ENCODE data around the gene TECPR2.
"Not testable (repeated sequence)": the region's sequence is repeated elsewhere in the genome, so short reads cannot be mapped to it uniquely, and the experiment has no call there.

TECPR2 gene

DNA sequence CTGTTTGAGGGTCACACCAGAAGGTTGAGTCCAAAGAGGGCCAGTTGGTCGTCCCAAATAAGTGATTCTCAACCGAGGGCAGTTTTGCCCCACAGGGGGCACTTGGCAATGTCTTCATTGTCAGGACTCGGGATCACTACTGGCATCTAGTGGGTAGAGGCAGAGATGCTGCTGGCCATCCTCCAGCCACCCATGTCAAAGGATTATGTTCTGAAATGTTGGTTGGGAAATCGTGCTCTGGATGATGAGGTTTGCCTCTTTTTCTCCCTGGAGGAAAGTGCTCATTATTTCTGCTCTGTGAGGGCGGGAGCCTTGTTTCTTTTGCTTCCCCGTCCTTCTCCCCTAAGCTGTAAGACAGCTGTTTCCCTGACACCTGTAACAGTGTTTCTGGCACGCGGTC, 39.6 kb upstream of the TECPR2 start:
- TF ChIP-seq, protein P1, sequence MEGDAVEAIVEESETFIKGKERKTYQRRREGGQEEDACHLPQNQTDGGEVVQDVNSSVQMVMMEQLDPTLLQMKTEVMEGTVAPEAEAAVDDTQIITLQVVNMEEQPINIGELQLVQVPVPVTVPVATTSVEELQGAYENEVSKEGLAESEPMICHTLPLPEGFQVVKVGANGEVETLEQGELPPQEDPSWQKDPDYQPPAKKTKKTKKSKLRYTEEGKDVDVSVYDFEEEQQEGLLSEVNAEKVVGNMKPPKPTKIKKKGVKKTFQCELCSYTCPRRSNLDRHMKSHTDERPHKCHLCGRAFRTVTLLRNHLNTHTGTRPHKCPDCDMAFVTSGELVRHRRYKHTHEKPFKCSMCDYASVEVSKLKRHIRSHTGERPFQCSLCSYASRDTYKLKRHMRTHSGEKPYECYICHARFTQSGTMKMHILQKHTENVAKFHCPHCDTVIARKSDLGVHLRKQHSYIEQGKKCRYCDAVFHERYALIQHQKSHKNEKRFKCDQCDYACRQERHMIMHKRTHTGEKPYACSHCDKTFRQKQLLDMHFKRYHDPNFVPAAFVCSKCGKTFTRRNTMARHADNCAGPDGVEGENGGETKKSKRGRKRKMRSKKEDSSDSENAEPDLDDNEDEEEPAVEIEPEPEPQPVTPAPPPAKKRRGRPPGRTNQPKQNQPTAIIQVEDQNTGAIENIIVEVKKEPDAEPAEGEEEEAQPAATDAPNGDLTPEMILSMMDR (IDR thresholded peaks at IDR 0.05; ENCODE audit: low read depth, low read length) = peak; percentile 73
- in situ Hi-C loops (cut with HindIII; ENCODE audit: low sequenced_read_pairs) = no loop called here
- peak; percentile 69 for DNase-seq (ENCODE audit: low read depth, low spot score)
- no peak overlapping the region for H3K4me3 ChIP-seq (ENCODE audit: low read depth, low read length)

DNA sequence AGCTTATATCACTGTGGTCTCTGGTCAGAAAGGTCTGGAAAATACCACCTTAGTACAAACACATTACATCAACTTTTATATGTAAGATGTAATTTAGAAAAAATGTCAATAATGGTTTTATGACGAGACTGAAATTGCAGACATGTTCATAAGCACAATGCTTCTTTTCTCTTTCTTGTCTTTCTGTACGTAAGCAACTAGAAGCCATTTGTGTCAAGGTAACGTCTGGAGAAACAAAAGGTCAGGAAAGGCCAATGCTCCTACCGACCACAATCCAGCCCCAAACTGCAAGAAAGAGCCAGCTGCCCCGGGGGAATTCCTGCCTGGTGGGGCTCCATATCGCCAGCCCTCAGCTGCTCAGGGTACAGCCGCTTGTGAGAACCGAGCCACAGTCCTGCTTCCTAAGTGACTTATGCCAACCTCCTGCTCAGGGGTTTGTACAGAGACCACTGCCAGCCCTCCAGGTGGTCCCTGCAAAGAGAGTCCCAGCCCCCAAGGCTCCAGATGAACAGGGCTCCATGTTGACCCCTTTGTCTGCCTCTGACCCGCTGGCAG, 36.9 kb upstream of the TECPR2 start:
- H3K4me3 ChIP-seq (ENCODE audit: low read depth, low read length) = no peak overlapping the region
- TF ChIP-seq, protein P1 (IDR thresholded peaks at IDR 0.05; ENCODE audit: low read depth, low read length) = no peak
- peak; percentile 7 for DNase-seq (ENCODE audit: low read depth, low spot score)
- in situ Hi-C loops (cut with HindIII; ENCODE audit: low sequenced_read_pairs) = no loop called here

DNA sequence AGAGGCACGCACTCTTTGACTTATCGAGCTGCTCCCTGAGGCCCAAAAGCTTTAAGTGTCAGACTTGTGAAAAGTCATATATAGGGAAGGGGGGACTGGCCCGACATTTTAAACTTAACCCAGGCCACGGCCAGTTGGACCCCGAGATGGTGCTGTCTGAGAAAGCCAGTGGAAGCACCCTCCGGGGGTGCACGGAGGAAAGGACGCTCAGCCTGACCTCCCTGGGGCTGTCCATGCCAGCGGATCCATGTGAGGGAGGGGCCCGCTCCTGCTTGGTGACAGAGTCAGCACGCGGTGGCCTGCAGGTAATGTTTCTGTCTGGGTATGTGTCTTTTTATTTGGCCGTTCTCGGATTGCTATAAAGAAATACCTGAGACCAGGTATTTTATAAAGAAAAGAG, 36.2 kb upstream of the TECPR2 start:
- DNase-seq (ENCODE audit: low read depth, low spot score) = no peak
- in situ Hi-C loops (cut with HindIII; ENCODE audit: low sequenced_read_pairs) = no loop called here
- TF ChIP-seq, protein P1 (IDR thresholded peaks at IDR 0.05; ENCODE audit: low read depth, low read length) = no peak
- H3K4me3 ChIP-seq (ENCODE audit: low read depth, low read length) = no peak overlapping the region

DNA sequence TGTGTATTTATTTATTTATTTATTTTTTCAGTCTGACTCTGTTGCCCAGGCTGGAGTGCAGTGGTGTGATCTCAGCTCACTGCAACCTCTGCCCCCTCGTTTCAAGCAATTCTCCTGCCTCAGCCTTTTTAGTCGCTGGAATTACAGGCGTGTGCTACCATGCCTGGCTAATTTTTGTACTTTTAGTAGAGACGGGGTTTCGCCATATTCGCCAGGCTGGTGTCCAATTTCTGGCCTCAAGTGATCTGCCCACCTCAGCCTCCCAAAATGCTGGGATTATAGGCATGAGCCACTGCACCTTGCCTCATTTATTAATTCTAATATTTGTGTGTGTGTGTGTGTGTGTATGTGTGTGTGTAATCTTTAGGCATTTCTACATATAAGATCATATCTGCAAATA, 33.4 kb upstream of the TECPR2 start:
- in situ Hi-C loops (cut with HindIII; ENCODE audit: low sequenced_read_pairs) = not testable (repeated sequence)

DNA sequence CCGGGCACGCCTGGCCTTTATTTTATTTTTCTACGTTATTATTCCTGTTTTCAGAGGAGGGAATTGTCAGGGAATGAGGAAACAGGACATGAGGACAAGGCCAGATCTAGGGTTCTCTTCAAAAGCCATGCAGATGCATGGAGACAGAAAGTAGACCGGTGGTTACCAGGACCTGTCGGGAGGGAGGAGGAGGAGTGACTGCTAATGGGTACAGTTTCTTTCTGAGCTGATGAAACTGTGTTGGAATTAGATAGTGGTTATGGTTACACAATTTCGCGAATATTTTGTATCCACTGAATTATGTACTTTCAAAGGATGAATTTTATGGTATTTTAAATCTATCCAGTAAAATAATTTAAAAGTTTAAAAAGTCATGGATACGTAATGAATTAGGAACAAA, 31.9 kb upstream of the TECPR2 start:
- TF ChIP-seq, protein P1 (IDR thresholded peaks at IDR 0.05; ENCODE audit: low read depth, low read length) = no peak
- no peak overlapping the region for H3K4me3 ChIP-seq (ENCODE audit: low read depth, low read length)
- in situ Hi-C loops (cut with HindIII; ENCODE audit: low sequenced_read_pairs) = no loop called here
- no peak for DNase-seq (ENCODE audit: low read depth, low spot score)

More for the DNA sequence above, 33.4 kb upstream of the TECPR2 start:
- H3K4me3 ChIP-seq (ENCODE audit: low read depth, low read length); DNase-seq (ENCODE audit: low read depth, low spot score): not testable (repeated sequence)

DNA sequence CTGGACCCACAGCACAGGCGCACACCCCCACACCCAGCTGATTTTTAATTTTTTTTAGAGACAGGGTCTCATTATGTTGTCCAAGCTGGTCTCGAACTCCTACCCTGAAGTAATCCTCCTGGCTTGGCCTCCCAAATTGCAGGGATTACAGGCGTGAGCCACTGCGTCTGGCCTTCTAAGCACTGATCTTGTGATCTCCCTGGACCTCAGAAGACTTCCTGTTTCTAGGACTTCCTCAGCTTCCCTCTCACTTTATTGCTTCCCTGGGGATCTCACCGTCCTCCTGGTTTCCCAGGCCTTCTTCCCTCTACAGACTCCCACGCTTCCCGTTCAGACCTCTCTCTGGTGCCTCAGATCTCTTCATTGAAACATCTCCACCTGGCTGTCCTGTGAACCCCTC, 29.4 kb upstream of the TECPR2 start:
- TF ChIP-seq, protein P1 (IDR thresholded peaks at IDR 0.05; ENCODE audit: low read depth, low read length) = no peak
- in situ Hi-C loops (cut with HindIII; ENCODE audit: low sequenced_read_pairs) = no loop called here
- H3K4me3 ChIP-seq (ENCODE audit: low read depth, low read length) = no peak overlapping the region
- no peak for DNase-seq (ENCODE audit: low read depth, low spot score)

DNA sequence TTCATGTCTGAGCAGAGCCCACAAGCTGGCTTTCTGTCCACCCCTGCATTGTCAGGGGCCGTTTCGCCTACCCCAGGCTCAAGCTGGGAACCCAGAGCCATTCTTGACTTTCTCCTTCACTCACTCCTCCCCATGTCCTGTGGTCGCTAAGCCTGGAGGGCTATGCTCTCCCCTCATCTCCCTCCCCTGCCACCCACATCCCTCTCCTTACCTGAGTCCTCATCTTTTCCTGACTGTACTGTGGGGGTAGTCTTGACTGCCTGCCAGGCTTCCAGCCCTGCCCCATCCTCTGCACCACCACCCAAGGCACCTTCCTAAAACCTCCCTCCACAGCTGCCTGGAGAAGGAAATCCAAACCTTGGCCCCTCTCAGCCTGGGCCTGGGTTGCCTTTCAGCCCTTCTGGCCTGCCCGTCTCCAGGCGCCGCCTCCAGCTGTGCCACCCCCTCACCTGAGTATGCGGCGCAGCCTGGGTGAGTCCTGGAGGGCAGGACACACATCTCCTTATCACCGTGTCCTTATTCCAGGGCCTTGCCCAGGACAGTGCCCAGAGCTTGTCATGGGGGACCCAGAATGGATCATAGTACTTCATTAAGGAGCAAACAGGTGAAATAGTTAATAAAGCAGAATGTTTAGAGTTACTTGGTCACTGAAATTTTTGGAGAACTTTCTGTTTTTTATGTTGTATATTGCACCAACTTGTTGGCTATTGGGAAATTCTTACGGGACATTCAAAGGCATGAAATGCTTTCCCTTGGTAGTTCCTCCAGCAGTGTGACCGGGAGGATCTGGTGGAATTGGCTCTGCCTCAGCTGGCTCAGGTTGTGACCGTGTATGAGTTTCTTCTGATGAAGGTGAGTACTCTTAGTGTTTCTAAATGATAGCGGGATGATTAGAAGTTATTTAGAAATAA, 28.7 kb upstream of the TECPR2 start:
- no peak for DNase-seq (ENCODE audit: low read depth, low spot score)
- TF ChIP-seq, protein P1 (IDR thresholded peaks at IDR 0.05; ENCODE audit: low read depth, low read length) = no peak
- in situ Hi-C loops (cut with HindIII; ENCODE audit: low sequenced_read_pairs) = no loop called here
- no peak overlapping the region for H3K4me3 ChIP-seq (ENCODE audit: low read depth, low read length)

Data from astrocyte of the spinal cord (primary cell).